ENCODE data around the gene HINT3.

- no peak for TF ChIP-seq CTCF (IDR thresholded peaks at IDR 0.05; ENCODE audit: insufficient read depth, low read depth, low read length)
- no peak for TF ChIP-seq EZH2 (IDR thresholded peaks at IDR 0.05; ENCODE audit: insufficient read depth, low read length)
Measured at GRCh38 chr6:125924697-125925358, 31.7 kb upstream of the HINT3 start.

Measured in astrocyte (in vitro differentiated cells and primary cell).